Activated T-cell treated with anti-CD3 and anti-CD28 coated beads, Interleukin-2, amount 50 U/mL, for 4 hours (primary cell): ENCODE measurements around the gene UNK. TPM values are rescaled to one million over a fixed set of nuclear protein-coding genes. Genes with fewer than 3 reads are reported as not detected.
"Not testable (repeated sequence)": the region's sequence is repeated elsewhere in the genome, so short reads cannot be mapped to it uniquely, and the experiment has no call there.

Experiments
- ATAC-seq, 2 donors: fragments of 200-7000 bp; cut with Tn5 transposase; one replicate each; pipeline ENCODE4 v1.10.0; 2021
- DNase-seq: peaks from one replicate; pipeline ENCODE4 v3.0.0-alpha.2; 2020
- H3K27me3 Mint-ChIP-seq: one replicate; pipeline ENCODE4 v1.8.0; 2021; ENCODE audit warnings: low read depth, mixed read lengths
- H3K36me3 Mint-ChIP-seq: one replicate; pipeline ENCODE4 v1.8.0; 2022; ENCODE audit warnings: mixed read lengths; ENCODE audit not compliant: insufficient read depth
- H3K4me1 Mint-ChIP-seq: one replicate; pipeline ENCODE4 v1.8.0; 2021; ENCODE audit warnings: low read depth, mixed read lengths
- H3K4me3 Mint-ChIP-seq: one replicate; pipeline ENCODE4 v1.8.0; 2021; ENCODE audit warnings: mild to moderate bottlenecking, moderate library complexity, mixed read lengths
- H3K9me3 Mint-ChIP-seq: one replicate; pipeline ENCODE4 v1.8.0; 2021; ENCODE audit warnings: mixed read lengths
- total RNA-seq, 3 donors: library from RNA; stranded (reverse); gene quantifications; one replicate each; pipeline ENCODE4 v1.2.1, GENCODE V29; 2021

UNK gene
- total RNA-seq, 3 donors from 2014 or later, result 21.0 to 24.5 (median 22.6) TPM

DNA sequence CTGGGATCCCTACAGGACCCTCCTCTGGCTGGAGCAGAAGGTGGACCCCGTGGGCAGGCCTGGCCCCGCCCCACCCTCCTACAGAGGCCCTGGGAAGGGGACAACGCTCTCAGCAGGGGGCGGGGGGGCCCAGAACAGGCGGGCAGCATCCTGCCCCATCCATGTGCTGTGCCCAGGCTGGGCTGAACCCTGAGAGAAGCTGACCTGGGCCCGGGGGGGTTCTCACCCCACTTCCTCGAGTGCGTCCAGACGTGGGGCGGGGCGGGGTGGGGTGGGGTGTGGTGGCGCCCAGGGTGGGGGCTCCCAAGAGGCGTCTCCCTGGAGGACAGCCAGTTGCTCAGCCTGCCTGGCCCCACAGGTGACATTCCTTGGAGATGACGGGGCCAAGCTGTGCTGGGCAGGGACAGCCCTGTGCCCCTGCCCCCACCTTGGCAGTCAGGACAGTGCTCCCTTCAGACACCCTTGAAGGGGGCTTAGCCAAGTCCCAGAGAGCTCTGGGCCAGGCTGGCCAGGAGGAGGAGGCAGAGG lies 60.0 kb downstream of the UNK start:
- Mint-ChIP-seq H3K9me3 (no peaks in the 10 kb centered on the region), H3K4me3 (peak overlapping the region; percentile 93), H3K36me3 (peaks cover 12% of the 10 kb centered on the region), H3K27me3 (no peaks in the 10 kb centered on the region), H3K4me1 (peaks cover 24% of the 10 kb centered on the region)
- no peak for DNase-seq
- ATAC-seq, result peak; percentile 13 to 16

DNA sequence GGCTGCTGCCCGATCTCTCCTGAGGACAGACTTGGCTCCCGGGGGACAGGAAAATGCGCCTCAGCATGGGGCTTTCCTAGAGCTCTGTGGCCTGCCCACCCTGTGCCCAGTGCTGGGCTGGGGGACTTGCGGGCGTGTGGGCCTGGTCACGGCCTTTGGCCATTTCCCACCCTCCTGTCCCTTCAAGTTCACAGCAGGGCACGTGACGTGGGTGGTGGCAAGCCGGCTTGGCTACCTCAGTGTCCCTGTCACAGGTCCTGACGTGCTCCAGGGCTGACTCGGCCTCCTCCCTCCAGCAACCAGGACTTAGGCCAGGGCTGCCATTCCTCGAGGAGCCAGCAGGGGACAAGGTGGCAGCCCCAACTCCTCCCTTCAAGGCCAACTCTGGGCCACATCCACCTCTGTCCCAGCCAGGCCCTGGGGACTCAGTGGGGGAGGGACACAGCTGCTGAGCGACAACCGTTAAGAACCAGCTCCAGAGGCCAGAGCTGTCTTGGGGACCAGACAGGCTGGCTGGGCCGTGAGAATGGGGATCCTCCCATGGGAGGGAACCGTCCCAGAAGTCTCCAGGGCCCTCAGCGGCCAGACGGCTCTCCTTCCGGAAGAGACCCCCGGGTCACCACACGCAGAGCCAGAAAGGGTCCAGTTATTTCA lies 60.6 kb downstream of the UNK start:
- Mint-ChIP-seq H3K36me3 (peaks cover 15% of the 10 kb centered on the region), H3K9me3 (no peaks in the 10 kb centered on the region), H3K27me3 (no peaks in the 10 kb centered on the region), H3K4me3 (peak overlapping the region; percentile 56), H3K4me1 (peaks cover 24% of the 10 kb centered on the region)
- ATAC-seq, result peak; percentile 58 to 64
- DNase-seq, result peak; percentile 49

DNA sequence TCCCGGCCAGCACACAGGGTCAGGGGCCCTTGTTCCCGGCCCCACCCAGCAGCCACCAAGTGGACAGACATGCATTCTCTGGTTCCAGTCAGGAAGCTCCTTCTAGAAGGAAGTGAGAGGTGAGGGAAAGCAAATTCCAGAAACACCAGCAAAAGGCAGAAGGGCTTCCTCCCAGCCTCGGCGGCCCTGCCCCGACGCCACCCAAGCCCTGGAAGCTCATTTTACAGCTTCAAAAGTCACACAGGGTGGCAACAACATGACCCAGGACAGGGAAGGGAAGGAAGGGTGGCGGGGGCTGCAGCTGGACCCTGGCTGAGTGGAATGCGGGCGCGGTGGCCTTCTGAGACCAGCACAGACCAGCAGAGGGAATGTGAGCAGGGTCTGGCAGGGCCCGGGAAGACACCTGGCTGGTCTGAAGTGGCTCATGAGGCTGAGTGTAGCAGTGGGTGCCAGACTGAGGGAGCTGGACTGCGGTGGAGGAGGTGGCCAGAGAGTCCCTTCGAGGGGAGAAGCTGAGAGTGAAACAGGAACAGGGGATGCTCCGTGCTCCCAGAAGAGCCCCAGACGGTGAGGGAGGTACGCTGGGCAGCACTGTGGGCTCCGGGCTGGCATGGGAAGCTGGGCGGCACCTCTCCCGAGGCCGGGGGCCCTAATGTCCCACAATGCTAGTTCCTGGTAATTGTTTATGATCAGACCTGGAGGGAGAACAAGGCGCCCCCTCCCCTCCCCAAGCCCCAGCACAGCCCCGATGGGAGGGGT lies 61.5 kb downstream of the UNK start:
- Mint-ChIP-seq H3K27me3 (no peaks in the 10 kb centered on the region), H3K4me3 (no peak overlapping the region), H3K9me3 (no peaks in the 10 kb centered on the region), H3K36me3 (peaks cover 15% of the 10 kb centered on the region), H3K4me1 (peaks cover 22% of the 10 kb centered on the region)
- DNase-seq, result no peak
- no peak for ATAC-seq

DNA sequence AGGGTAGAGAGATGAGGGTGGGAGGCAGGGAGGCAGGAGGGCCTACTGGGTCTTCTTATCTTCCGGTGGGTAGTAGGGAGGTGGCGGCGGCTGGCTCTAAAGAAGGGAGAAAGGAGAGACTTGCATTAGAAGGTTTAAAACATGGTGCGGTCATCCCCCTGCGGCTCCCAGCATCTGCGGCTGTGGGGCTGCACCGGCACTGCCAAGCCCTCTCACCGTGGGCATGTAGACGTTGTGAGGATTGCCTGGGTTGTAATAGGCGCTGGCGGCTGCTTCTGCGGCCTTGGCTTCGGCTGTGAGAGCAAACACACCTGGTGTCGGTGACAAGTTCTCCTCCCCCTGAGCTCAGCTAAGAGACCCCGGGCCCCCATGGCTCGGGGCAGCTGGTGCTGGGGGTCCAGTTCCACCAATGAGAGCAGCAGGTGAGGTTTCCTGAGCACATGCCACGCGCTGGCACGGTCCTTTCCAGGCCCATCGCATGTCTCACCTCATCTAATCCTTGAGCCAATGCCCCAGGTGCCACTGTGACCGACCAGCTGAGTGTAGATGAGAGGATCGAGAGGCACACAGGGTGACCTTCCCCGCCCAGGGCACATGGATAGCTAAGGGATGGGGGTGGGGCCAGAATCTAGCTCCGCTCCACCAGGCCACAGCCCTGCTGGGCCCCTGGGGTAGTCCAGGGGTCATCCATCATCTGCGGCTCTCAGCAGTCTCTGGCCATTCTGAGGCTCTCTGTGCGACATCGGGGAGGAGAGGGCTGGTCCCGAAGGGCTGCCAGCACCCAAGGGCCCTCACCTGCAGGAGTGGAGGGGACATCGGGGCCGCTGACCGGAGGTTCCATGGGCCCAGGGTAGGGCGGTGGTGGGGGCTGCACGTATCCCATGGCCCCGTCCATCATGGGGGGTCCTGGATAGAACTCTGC lies 62.3 kb downstream of the UNK start:
- DNase-seq (no peak), ATAC-seq (no peak)
- Mint-ChIP-seq H3K4me1 (peaks cover 26% of the 10 kb centered on the region), H3K4me3 (no peak overlapping the region), H3K9me3 (no peaks in the 10 kb centered on the region), H3K27me3 (no peaks in the 10 kb centered on the region), H3K36me3 (peaks cover 15% of the 10 kb centered on the region)

DNA sequence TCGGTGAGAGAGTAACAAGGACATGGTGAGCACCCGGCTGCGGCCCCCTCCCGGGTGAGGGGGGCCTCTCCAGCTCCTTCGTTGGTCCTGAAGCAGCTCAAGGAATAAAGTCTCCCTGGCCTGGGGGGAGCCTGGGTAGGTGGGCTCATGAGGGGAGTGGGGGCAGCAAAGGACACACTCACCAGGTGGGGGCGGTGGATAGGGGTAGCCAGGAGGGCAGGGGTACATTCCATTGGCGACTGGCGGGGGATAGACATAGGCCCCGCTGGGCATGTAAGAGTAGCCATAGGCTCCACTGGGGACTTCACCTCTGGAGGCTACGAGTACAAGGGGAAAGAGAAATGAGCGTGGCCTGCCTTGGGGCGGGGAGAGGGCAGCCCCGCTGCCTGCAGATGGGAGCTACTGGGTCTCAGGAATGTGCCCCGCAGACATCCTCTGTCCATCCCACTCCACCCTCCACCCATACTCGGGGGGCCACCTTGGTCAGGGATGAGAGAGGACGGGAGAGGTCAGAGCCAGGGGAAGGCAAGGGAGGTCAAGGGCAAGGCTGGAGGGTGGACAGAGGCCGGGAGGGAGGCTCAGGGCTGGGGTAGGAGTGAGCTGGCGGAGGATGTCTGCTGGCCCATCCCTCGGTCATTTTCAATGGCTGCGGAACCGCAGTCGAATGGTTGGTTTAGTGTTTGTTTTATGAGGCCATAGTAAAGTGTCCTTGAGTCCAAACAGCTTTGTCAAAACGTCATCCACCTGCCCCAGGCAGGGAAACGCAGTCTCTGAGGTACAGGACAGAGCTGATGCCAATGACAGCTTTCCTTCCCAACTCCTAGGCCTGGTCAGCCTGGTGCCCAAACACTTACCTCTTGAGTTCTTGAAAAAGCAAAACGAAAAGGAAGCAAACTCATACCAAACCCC lies 63.3 kb downstream of the UNK start:
- H3K9me3 Mint-ChIP-seq, result no peaks in the 10 kb centered on the region
- ATAC-seq (no peak), DNase-seq (no peak)
- H3K4me3 Mint-ChIP-seq, result no peak overlapping the region
- peaks cover 15% of the 10 kb centered on the region for H3K36me3 Mint-ChIP-seq
- peaks cover 24% of the 10 kb centered on the region for H3K4me1 Mint-ChIP-seq
- H3K27me3 Mint-ChIP-seq, result no peaks in the 10 kb centered on the region

DNA sequence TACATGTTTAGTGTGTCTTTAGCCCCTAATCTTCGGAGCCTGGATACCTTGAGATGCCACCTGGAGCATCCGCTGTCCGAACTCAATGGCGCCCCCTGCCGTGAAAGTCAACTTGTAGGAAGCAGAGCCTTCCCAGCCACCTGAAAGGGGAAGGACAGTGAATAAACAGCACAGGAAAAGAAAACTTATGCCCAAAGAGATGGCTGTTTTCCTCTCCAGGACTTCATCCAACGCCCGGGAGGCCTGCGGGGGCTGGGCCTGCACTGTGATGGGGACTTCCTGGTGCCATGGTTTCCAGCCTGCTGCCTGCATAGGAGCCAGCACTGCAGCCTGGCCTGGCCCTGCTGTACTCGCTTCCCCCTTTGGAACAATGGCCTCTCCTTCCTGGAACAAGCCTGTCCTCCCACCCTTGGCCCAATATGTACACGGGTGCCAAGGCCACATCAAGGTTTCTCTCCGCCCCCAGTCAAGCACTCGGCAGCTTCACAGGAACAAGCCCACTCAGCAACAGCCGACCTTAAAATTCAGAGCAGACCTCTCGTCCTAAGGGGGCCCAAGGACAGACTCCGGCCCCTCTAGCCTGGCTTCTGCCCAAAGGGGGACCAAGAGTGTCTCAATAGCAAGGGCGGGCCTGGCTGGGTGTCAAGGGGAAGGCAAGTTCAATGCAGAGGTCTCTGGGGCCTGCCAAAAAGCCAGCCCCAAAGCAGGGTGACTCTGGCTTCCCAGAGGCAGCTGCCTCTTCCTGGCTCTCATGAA lies 64.1 kb downstream of the UNK start:
- DNase-seq (peak; percentile 84), ATAC-seq (peak; percentile 19 to 28)
- no peaks in the 10 kb centered on the region for H3K9me3 Mint-ChIP-seq
- H3K27me3 Mint-ChIP-seq, result no peaks in the 10 kb centered on the region
- H3K36me3 Mint-ChIP-seq, result peaks cover 15% of the 10 kb centered on the region
- peaks cover 32% of the 10 kb centered on the region for H3K4me1 Mint-ChIP-seq
- no peak overlapping the region for H3K4me3 Mint-ChIP-seq

DNA sequence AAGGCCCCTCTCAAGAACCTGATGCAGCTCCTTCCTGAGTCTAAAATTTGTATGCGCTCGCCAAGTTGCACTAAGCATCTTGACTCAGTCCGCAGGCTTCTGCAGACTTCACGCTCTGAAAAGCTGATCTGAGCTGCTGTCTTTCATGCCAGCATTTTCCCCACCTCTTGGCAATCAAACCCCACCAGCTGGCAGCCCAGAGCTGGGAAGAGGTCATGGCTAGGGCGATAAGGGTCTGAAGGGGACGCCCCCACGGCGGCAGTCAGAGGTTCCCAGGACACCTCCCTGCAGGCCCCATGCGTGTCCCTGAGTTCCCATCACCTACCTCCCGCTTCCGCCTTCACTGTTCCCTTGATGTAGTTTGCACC lies 64.7 kb downstream of the UNK start:
- Mint-ChIP-seq H3K27me3 (no peaks in the 10 kb centered on the region), H3K9me3 (no peaks in the 10 kb centered on the region), H3K4me1 (peaks cover 33% of the 10 kb centered on the region), H3K36me3 (peaks cover 15% of the 10 kb centered on the region), H3K4me3 (no peak overlapping the region)
- no peak for DNase-seq
- ATAC-seq, result no peak

DNA sequence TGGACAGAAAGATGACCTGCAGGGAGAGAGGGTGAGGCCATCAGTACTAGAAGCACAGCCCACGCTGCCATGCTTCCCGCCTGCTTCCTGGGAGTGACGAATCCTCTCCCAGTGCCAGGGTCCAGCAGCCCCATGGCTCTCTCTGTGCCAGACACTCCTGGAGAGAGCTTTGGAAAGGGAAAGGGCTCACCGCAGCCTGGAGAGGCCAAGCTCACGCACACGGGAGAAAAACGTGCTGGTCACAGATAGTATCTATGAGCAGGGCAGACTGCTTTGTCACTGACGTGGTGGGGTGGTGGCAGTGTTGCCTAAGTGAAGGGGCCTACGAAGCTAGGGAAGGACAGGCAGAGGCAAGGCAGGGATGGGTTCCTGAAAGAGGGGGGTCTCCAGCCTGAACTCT lies 65.1 kb downstream of the UNK start:
- no peak overlapping the region for H3K4me3 Mint-ChIP-seq
- DNase-seq (no peak), ATAC-seq (no peak)
- peaks cover 15% of the 10 kb centered on the region for H3K36me3 Mint-ChIP-seq
- no peaks in the 10 kb centered on the region for H3K9me3 Mint-ChIP-seq
- no peaks in the 10 kb centered on the region for H3K27me3 Mint-ChIP-seq
- peaks cover 37% of the 10 kb centered on the region for H3K4me1 Mint-ChIP-seq

DNA sequence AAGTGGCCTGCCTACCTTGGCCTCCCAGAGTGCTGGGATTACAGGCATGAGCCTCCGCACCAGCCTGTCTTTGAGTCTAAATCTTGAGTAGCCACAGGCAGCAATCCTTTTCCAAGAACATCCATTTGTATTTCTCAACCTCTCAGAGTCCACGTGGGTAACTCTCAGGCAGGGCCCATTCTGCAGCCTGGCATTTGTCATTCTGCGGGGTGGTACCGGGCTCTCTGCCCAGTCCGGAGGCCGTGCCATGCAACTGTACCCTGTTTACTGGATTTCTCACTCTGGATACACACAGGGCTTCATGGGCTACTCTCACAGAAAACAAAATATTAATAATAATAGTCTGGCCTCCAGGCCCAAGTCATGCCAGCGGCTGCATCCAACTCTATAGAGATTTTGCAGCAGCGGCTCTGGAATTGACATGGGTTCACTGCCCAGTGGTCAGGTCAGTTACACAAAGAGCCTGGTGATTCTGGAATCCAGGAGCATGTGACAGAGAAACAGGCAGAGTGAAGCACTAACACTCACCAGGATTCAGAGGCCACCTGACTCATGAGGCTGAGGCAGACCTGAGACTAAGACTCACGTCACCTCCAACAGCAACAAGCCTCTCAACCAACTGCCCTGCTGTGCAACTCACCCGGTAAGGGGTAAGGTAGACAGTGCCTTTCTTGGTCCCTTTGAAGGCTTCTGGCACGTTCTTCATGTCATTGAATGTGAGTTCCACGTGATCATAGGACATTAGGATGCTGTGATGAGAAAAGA lies 66.5 kb downstream of the UNK start:
- H3K4me3 Mint-ChIP-seq, result no peak overlapping the region

DNA sequence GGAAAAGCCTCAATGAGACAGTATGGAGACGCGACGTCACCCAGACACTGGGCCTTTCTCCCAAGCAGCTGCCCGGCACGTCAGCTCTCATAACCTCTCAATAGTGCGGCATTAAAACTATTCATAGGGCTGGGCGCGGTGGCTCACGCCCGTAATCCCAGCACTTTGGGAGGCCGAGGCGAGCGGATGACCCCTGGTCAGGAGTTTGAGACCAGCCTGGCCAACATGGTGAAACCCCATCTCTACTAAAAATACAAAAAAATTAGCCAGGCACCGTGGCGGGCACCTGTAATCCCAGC lies 67.0 kb downstream of the UNK start:
- H3K9me3 Mint-ChIP-seq, DNase-seq, H3K27me3 Mint-ChIP-seq, H3K4me3 Mint-ChIP-seq, ATAC-seq: not testable (repeated sequence)
- peaks cover 33% of the 10 kb centered on the region for H3K4me1 Mint-ChIP-seq
- H3K36me3 Mint-ChIP-seq, result peaks cover 12% of the 10 kb centered on the region

More for the DNA sequence above, 66.5 kb downstream of the UNK start:
- Mint-ChIP-seq H3K27me3 (no peaks in the 10 kb centered on the region), H3K9me3 (no peaks in the 10 kb centered on the region), H3K4me1 (peaks cover 28% of the 10 kb centered on the region), H3K36me3 (peaks cover 14% of the 10 kb centered on the region)
- ATAC-seq (no peak), DNase-seq (no peak)

DNA sequence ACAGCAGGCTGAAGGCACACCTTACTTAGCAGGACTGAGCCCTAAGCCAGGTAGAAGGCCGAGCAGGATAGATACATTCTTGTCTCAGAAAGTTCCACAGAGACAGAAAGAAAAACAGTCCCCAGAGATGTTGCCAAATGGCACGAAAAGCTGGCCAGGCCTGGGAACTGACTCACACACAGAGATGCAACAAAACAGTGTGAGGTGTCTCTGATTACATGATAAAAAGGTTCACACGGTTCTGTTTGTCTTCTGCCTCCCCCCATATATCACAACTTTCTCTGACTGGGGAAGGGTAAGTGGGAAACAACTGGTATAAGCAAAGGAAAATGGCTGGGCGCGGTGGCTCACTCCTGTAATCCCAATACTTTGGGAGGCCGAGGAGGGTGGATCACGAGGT lies 68.8 kb downstream of the UNK start:
- DNase-seq (no peak), ATAC-seq (no peak)
- Mint-ChIP-seq H3K9me3 (no peaks in the 10 kb centered on the region), H3K27me3 (no peaks in the 10 kb centered on the region), H3K4me3 (peak overlapping the region; percentile 13), H3K36me3 (peaks cover 8% of the 10 kb centered on the region), H3K4me1 (peaks cover 33% of the 10 kb centered on the region)

DNA sequence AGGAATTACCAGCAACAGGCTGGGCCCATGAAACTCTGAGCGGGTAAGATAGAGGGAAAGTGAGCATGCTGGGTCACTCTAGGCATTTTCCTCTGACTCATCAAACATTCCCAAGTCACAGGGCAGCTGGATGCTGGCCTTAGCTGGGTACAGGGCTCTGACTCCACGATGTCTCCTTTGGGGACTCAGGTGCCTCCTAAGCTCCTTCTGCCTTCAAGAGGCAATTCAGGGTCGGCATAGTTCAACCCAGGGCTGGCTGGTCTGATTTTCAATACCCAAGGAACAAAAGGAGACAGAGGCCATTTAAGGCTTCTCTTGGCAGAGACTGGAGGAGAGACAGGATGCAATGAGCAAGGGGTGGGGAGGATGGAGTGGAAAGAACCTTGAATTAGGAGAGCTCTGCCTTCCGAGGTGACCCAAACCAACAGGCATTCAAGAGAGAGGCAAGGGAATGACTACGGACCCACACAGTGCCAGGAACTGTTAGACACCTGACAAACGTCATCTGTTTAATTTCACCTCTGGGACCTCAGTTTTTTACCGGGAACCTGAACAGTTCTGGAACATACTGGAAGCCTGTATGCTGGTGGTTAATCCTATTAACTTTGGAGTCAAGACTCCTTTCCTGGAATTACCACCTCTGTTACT lies 69.6 kb downstream of the UNK start:
- no peak overlapping the region for H3K4me3 Mint-ChIP-seq
- H3K9me3 Mint-ChIP-seq, result no peaks in the 10 kb centered on the region
- ATAC-seq (no peak), DNase-seq (no peak)
- H3K36me3 Mint-ChIP-seq, result peaks cover 7% of the 10 kb centered on the region
- H3K27me3 Mint-ChIP-seq, result no peaks in the 10 kb centered on the region
- peaks cover 36% of the 10 kb centered on the region for H3K4me1 Mint-ChIP-seq
